OCI-LY1 (cell line): ENCODE data around the gene RAB4A.

Source experiments
- EZH2 ChIP-seq: fragments of 200-600 bp; sonication (generic), shearing (Covaris generic); IDR thresholded peaks from 2 replicates; pipeline ENCODE4 v1.8.0; 2017; ENCODE audit warnings: borderline replicate concordance, mixed run types, mild to moderate bottlenecking, antibody characterized with exemption, low read length, moderate library complexity, mixed read lengths
- TF ChIP-seq, protein P1 (sequence below): fragments of 200-600 bp; sonication (generic), shearing (Covaris generic); IDR thresholded peaks from 2 replicates; pipeline ENCODE4 v1.5.1; 2017; ENCODE audit warnings: mild to moderate bottlenecking, antibody characterized with exemption, low read length, moderate library complexity, mixed read lengths

DNA sequence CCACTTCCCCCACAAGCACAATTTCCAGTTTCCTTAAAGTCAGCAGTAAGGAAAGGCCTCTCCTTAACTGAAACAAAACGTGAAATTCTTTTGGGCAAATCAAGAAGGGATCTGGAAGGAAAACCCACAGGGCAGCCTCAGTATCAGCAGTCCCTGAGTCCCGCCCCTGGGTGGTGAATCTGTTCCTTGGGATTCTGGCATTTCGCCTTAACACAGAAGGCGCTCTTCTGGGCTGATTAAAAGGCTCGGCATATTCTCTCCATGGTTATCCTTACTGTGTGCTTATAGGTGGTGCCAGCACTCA lies 12.2 kb upstream of the RAB4A start:
- no peak for TF ChIP-seq EZH2
- TF ChIP-seq, protein P1, sequence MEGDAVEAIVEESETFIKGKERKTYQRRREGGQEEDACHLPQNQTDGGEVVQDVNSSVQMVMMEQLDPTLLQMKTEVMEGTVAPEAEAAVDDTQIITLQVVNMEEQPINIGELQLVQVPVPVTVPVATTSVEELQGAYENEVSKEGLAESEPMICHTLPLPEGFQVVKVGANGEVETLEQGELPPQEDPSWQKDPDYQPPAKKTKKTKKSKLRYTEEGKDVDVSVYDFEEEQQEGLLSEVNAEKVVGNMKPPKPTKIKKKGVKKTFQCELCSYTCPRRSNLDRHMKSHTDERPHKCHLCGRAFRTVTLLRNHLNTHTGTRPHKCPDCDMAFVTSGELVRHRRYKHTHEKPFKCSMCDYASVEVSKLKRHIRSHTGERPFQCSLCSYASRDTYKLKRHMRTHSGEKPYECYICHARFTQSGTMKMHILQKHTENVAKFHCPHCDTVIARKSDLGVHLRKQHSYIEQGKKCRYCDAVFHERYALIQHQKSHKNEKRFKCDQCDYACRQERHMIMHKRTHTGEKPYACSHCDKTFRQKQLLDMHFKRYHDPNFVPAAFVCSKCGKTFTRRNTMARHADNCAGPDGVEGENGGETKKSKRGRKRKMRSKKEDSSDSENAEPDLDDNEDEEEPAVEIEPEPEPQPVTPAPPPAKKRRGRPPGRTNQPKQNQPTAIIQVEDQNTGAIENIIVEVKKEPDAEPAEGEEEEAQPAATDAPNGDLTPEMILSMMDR, result no peak
